ENCODE results near the gene GRK7.
"Not testable (repeated sequence)": the region's sequence is repeated elsewhere in the genome, so short reads cannot be mapped to it uniquely, and the experiment has no call there.

Gene GRK7

DNA sequence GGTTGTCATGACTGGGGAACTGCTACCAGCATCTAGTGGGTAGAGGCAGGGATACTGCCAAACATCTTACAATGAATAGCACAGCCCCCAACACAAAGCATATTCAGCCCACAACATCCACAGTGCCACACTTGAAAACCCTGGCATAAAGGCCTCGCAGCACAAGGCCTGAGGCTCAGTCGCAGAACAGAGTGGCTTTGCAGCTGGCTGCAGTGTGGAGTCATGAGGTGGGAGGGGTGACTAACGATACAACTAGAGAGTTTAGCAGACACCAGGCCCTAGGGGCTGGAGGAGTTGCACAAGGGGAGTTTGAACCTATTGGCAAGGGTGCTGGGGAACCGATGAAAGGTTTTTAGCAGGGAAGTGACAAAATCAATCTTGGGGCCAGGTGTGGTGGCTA, 32.1 kb downstream of the GRK7 start:
- peak; percentile 44 for DNase-seq (ENCODE audit: low read depth, low spot score)

DNA sequence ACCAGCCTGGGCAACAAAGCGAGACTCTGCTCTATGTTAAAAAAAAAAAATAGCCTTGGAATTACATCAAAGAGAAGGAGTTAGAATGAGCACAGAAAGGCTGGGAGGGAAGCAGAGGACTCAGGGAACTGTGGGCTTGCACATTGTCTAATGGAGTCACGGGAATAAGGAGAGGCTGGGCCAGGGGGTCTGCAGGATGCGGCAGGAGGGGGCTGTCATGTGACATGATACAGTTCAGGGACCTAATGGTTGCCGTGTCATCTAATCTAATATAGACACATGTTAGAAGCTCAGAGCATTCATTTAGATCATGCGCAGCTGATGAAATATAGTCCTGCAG, 32.5 kb downstream of the GRK7 start:
- DNase-seq (ENCODE audit: low read depth, low spot score) = no peak

DNA sequence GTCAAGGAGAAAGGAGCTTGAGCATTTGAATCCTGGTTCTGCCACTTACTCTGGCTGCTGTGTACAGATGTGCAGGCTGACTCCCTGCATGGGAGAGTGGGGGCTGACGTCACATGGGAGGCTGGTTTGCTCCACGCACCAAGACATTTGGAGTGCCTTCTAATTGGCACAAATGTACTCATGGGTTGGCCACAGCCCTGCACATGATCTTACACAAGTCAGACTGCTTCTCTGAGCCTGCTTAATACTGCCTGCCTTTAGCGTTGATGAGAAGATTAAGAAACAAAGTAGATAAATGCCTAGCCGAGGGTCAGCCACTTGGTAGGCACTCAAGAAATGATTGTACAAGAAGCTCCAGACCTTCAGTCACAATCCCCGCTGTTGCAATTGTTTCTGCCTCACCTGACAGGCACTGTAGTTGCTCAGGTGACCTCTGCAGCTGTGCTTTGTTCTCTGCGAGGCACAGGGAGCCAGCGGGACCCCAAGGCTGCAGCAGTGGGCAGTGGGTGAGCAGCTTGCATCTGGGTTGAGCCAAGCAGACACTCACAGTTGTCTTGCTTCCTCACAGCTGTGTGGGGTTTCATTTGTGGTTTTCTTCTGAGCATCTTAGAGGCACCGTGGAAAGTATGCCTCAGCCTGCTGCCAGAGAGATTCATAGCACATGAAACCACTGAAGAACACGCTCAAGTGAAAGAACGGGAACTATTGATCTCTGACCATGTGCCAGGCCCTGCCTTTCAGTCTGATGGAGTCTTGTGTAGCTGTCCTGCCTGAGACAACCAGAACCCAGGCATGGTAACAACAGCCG, 33.1 kb downstream of the GRK7 start:
- peak; percentile 22 for DNase-seq (ENCODE audit: low read depth, low spot score)

DNA sequence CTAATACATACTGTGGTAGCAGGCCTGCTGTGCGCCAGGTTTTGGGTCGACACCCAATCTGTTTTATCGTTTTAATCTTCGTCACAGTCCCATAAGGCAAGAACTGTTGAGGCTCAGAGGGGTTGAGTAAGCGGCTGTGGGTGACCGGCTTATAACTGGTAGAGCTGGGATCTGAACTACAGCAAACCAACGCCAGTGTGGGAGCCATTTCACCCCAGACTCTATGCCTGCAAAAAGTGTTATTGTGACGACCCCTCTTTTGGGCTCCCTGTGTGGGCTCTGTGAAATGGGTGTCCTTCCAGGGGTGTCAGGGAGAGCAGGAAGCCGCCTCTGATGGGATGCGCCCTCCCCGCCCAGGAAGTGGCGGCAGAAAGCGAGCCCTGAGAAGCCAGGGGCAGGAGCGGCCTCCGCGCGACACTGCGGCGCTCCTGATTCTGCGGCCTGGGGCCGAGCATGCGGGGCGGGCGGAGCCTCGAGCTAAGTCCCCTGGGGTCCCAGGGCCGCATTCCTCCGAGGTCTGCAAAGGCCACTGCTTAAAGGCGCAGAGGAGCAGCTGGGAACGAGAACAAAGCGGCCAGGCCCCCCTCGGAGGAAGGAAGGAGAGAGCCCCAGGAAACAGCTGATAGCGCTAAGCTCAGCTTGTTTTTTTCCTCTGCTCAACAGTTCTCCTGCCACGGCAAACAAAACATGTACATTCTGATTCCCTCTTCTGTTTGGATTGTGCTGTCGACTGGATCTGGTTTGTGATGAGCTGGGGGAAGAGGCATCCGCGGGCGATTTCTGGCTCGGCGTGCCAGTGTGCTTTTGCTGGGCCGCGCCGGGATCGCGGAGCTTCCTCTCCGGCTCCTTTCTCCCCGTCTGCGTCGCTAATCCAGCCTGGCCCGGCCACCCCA, 33.9 kb downstream of the GRK7 start:
- DNase-seq (ENCODE audit: low read depth, low spot score) = peak; percentile 94

DNA sequence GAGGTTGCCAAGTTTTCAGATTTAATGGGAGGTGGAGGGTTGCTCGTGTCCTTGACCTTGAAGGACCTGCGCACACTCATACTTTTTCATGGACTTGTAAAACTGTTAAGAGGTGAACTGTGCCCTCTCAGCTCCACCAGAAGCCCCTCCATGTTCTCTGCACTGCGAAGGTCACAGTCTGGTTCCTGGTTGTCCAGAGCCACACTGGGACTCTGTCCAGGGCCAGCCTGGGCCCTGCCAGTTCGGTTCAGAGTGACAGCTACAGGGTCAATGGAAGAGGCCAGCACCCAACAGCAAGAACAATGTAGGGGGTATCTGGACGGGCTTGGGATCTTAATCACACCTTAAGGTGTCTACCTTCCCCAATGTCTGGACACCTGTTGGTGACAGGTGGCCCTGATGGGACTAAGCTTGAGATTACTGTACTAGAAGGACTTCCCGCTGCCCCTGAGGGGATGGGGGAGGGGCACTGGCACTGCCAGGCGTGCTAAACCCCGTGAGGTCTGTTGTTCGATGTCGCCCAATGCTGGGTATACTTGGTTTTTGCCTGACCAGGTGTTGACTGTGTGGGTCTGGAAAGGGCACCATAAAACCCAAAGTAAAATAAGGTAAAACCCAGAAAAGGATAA, 34.7 kb downstream of the GRK7 start:
- DNase-seq (ENCODE audit: low read depth, low spot score) = no peak

DNA sequence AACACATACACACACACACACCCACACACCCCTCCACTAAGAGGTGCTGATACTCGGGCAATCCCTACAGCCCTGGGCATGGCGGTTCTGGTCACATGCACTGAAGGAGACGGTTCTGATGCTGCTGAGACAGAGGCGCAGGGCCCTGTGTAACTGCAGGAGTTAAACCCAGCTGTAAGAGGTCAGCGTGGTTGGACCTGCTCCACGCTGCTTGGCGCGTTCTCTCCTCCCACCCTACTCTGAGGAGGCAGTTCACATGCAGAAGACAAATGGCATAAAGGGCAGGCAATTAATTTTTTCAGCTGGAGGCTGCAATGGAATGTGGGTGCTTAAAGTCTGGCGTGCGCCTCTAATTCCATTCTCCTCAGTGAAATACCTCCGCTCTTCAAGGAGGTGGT, 35.2 kb downstream of the GRK7 start:
- no peak for DNase-seq (ENCODE audit: low read depth, low spot score)

DNA sequence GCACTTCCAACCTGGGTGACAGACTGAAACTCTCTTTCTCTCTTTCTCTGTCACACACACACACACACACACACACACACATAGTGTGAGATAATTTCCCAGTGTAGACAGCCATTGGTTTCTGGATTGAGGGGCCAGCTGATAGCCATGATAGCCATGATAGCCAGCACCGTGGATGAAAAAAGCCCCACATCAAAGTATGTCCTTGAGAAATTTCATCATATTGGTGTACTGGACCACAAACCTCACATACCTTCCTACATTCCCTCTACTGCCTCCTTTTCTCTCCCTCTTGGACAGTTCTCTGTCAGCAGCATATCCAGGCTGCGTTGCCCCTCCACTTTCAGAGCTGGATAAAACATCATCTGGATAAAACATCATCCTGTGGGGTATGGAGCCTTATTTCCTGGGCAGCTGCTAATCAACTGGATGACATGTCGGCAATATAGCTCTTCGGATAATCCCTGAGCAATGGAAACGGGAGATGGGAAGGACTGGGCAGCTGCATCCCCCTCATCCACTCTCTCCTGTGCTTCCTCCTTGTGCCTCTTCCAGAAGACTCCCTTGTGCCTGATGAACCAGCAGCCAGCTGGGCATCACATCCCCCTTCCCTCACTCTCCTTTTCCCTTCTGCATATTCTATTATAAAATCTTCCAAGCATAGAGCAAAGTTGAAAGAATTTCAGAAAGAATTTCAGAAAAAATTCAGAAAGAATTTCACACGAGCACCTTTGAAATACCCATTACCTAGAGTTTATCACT, 39.3 kb downstream of the GRK7 start:
- no peak for DNase-seq (ENCODE audit: low read depth, low spot score)

DNA sequence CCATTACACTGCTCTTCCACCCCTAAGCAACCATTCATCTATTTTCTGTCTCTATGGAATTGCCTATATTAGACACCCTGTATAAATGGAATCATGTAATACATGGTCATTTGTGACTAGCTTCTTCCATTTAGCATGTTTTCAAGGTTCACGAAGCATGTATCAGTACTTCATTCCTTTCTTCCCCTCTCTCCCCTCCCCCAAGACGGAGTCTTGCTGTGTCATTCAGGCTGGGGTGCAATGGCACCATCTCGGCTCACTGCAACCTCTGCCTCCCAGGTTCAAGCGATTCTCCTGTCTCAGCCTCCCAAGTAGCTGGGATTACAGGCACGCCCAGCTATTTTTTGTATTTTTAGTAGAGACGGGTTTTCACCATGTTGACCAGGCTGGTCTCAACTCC, 40.3 kb downstream of the GRK7 start:
- not testable (repeated sequence) for DNase-seq (ENCODE audit: low read depth, low spot score)

DNA sequence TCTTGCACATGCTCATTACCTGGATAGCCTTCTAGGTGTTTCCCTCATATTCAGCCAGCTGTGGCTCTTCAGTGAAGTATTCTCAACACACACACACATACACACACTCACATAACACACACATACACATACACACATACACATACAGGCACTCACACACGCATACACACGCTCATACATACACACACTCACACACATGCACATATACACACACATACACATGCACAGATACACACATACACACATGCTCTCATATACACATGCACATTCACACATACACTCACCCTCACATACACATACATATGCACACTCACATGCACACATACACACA, 41.2 kb downstream of the GRK7 start:
- no peak for DNase-seq (ENCODE audit: low read depth, low spot score)

DNA sequence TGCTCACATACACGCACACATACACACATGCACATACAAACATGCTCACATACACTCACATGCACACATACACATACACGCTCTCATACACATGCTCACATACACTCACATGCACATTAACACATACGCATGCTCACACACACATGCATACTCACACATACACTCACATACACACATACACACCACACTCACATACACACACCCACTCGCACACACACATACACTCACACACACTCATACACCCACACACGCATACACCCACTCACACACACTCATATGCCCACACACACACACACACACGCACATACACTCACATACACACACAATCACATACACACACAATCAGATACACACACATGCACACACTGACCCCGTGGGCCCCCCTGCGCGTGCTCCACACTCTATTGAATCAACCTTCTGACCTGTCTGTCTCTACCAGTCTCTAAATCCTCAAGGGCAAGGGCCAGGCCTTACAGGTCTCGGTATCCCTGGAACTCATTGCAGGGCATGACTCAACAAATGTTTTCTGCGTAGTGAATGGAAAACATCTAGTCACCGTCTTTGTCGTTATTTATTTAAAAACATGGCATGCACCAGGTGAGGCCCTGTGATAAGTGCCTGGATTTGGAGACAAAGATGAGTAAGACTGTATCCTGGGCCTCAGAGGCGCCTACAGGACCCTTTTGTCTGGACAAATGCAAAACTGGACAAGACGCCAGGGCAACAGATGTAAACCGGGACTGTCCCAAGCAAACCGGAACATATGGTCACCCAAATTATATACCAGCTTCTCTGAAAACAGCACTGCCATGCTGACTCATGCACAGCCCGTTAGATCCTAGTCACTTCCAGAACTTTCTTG, 41.8 kb downstream of the GRK7 start:
- DNase-seq (ENCODE audit: low read depth, low spot score) = no peak

DNA sequence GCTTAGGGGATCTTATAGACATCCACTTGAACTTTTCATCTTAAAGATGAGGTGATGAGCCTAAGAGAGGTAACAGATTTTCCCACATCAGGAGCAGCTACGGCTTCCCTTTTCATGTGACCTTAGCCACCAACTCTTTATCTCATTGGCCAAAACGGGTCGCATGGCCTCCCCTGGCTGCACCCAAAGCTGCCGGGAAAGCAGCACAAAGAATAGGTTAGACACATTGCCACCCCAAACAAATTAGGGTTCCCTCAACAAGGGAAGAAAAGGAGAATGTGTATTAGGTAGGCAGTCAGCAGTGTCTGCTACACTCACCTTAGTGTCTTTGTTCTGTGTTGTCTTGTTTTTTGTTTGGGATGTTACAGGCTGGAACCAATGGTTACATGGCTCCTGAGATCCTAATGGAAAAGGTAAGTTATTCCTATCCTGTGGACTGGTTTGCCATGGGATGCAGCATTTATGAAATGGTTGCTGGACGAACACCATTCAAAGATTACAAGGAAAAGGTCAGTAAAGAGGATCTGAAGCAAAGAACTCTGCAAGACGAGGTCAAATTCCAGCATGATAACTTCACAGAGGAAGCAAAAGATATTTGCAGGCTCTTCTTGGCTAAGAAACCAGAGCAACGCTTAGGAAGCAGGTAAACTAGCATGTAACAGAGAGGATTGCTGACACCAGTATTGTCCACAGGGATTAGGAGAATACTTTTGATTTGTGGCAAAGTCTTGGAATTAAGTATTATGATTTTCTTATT, 44.2 kb downstream of the GRK7 start:
- DNase-seq (ENCODE audit: low read depth, low spot score) = no peak

DNA sequence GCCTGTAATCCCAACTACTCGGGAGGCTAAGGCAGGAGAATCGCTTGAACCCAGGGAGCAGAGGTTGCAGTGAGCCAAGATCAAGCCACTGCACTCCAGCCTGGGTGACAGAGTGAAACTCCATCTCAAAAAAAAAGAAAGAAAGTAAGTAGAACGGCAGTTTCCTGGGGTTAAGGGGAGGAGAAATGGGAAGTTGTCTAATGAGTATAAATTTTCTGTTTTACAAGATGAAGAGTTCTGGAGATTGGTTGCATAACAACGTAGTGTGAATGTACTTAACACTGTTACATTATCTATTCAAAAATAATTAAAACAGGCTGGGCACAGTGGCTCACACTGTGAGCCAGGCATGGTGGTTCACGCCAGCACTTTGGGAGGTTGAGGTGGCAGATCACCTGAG, 45.4 kb downstream of the GRK7 start:
- no peak for DNase-seq (ENCODE audit: low read depth, low spot score)

DNA sequence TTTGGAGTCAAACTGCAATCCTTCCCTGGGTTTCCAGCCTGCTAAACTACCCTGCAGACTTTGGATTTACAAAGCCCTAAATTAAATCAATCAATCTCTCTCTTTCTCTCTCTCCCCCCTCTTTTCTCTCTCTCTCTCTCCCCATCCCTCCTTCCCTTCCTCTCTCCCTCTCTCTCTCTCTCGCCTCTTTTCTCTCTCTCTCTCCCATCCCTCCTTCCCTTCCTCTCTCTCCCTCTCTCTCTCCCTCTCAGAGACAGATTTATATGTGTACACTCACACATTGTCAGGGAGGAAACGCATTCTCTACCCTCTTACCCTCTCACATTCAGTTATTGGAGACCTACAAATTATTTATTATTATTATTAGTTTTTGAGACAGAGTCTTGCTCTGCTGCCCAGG, 47.0 kb downstream of the GRK7 start:
- DNase-seq (ENCODE audit: low read depth, low spot score) = no peak

DNA sequence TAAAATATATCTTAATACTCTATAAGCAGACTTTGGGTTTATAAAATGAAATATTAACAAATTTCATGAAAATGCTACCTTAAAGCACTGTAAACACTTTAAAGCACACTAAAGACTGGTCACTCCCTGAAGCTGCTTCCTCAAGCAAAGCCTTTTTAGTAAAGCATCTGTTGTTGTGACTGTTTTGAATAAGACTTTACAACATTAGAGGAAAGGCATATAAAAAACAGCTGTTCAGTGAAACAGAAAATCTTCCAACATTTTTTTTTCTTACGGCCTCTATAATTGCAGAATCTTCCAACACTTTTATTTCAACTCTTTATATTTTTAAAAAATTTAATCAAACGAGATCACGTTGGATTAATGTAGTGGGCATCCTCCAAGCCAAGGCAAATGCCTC, 48.1 kb downstream of the GRK7 start:
- no peak for DNase-seq (ENCODE audit: low read depth, low spot score)

DNA sequence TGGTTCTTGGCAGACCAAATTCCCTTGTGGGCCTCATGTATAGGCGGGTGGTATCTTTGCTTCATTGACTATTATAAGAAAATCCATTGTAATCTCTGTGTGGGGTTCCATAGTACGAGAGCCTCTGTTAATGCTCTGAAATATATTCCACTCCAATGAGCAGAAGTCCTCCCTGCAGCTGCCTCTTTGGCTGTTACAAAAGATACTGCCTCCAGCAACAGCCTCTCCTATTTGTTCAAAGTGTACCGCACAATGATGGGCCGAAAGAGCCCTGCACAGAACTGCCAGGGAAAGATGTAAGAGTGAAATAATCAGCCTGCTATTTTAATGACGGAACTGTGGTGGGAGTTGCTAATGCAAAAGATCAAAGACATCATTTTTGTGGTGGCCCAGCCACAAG, 48.9 kb downstream of the GRK7 start:
- no peak for DNase-seq (ENCODE audit: low read depth, low spot score)

DNA sequence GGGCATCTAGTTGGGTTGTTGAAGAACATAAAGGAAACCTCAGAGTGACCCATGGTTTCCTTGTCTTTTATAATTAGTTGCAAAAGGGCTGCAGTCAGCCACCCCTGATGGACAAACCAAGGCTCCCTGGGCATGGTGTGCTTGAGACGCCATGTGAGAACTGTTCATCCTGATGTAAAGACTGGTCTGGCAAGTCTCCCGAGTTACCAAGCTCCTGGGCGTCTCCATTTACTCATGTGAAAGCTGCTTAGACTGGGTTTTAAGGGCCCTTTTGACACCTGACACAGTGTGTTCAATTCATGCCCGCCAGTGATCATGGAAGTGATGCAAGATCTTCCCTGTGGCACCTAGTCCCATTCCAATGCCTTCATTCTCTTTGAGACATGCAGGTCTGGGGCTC, 49.4 kb downstream of the GRK7 start:
- no peak for DNase-seq (ENCODE audit: low read depth, low spot score)

Measured in ELF-1 (cell line).